IMR-90 (cell line): ENCODE data around the gene CCDC40. TPM values are rescaled to one million over a fixed set of nuclear protein-coding genes. Genes with fewer than 3 reads are reported as not detected.

Source experiments
- ATAC-seq: fragments of 200-7000 bp; cut with Tn5 transposase; 2 replicates; pipeline ENCODE4 v1.9.1; 2020; ENCODE audit warnings: low read depth, mild to moderate bottlenecking, moderate library complexity
- BruUV-seq: library from RNA; stranded (reverse); fragments of 400-500 nt; replicated peaks from 2 replicates; lab custom pipeline; 2021; lab: Mats Ljungman, UMichigan
- CTCF ChIA-PET: fragments of 300-600 bp; formaldehyde crosslinking; extraction: SDS; loops from one replicate; lab custom pipeline; 2021; ENCODE audit warnings: antibody characterized with exemption; lab: Yijun Ruan, JAX
- POLR2A ChIA-PET: fragments of 300-600 bp; sonication (Branson Sonifier 250); formaldehyde crosslinking; loops from one replicate; lab custom pipeline; 2022; ENCODE audit warnings: antibody characterized with exemption; ENCODE audit not compliant: unreplicated experiment; lab: Charles Lee
- DNase-seq: peaks from one replicate; pipeline ENCODE4 v3.0.0; 2013
- H2AFZ ChIP-seq: replicated peaks from 2 replicates; pipeline ENCODE3; 2013; ENCODE audit warnings: low read length, mild to moderate bottlenecking; ENCODE audit not compliant: poor library complexity
- H2AK5ac ChIP-seq: 2 replicates; pipeline ENCODE4 v1.6.1; 2013; ENCODE audit warnings: low read depth, low read length, inconsistent platforms
- H2AK9ac ChIP-seq: replicated peaks from 2 replicates; pipeline ENCODE3; 2013; ENCODE audit warnings: mild to moderate bottlenecking, low read depth, low read length, moderate library complexity; ENCODE audit not compliant: poor library complexity
- H2BK120ac ChIP-seq: 2 replicates; pipeline ENCODE4 v1.6.1; 2013; ENCODE audit warnings: low read depth, low read length, inconsistent platforms
- H2BK15ac ChIP-seq: 3 replicates; pipeline ENCODE4 v1.6.1; 2013; ENCODE audit warnings: low read depth, low read length, inconsistent platforms
- H2BK20ac ChIP-seq: 2 replicates; pipeline ENCODE4 v1.6.1; 2013; ENCODE audit warnings: low read depth, mild to moderate bottlenecking, inconsistent platforms, low read length, moderate library complexity
- H2BK5ac ChIP-seq: 2 replicates; pipeline ENCODE4 v1.6.1; 2013; ENCODE audit warnings: mild to moderate bottlenecking, low read depth, low read length, inconsistent platforms; ENCODE audit not compliant: poor library complexity, severe bottlenecking
- H3K14ac ChIP-seq: replicated peaks from 2 replicates; pipeline ENCODE4 v1.6.1; 2013; ENCODE audit warnings: low read depth, low read length, inconsistent platforms
- H3K18ac ChIP-seq: 2 replicates; pipeline ENCODE4 v1.6.1; 2013; ENCODE audit warnings: low read depth, low read length, control low read depth
- H3K23ac ChIP-seq: 2 replicates; pipeline ENCODE4 v1.6.1; 2013; ENCODE audit warnings: low read depth, low read length, inconsistent platforms
- H3K27ac ChIP-seq: 2 replicates; pipeline ENCODE4 v1.5.1; 2013; ENCODE audit warnings: mild to moderate bottlenecking, control low read depth, low read length; ENCODE audit not compliant: insufficient read depth
- H3K27me3 ChIP-seq: 2 replicates; pipeline ENCODE4 v1.6.1; 2013; ENCODE audit warnings: low read length; ENCODE audit not compliant: control insufficient read depth, insufficient read depth
- H3K36me3 ChIP-seq: 2 replicates; pipeline ENCODE4 v1.6.1; 2013; ENCODE audit warnings: low read length, mixed read lengths; ENCODE audit not compliant: control insufficient read depth, insufficient read depth
- H3K4ac ChIP-seq: 2 replicates; pipeline ENCODE4 v1.6.1; 2013; ENCODE audit warnings: low read depth, low read length, inconsistent platforms
- H3K4me1 ChIP-seq: 2 replicates; pipeline ENCODE4 v1.6.1; 2013; ENCODE audit warnings: low read length, mixed read lengths; ENCODE audit not compliant: control insufficient read depth, insufficient read depth
- H3K4me2 ChIP-seq: 2 replicates; pipeline ENCODE4 v1.6.1; 2013; ENCODE audit warnings: low read depth, mild to moderate bottlenecking, control low read depth, low read length, moderate library complexity
- H3K4me3 ChIP-seq: 2 replicates; pipeline ENCODE4 v1.5.1; 2013; ENCODE audit warnings: low read depth, mild to moderate bottlenecking, control low read depth, low read length, moderate library complexity; ENCODE audit not compliant: insufficient read depth
- H3K56ac ChIP-seq: 2 replicates; pipeline ENCODE4 v1.6.1; 2013; ENCODE audit warnings: low read length, inconsistent platforms; ENCODE audit not compliant: insufficient read depth; ENCODE audit errors: extremely low read depth
- H3K79me1 ChIP-seq, 2 experiments: 2 replicates each; pipeline ENCODE4 v1.6.1; 2013; ENCODE audit warnings: low read length in 2 of 2, inconsistent platforms in 1 of 2, low read depth in 1 of 2
- H3K9ac ChIP-seq: 2 replicates; pipeline ENCODE4 v1.6.1; 2013; ENCODE audit warnings: low read depth, low read length, control low read depth
- H3K9me1 ChIP-seq: 2 replicates; pipeline ENCODE4 v1.6.1; 2013; ENCODE audit warnings: low read length, inconsistent platforms; ENCODE audit not compliant: insufficient read depth
- H3K9me3 ChIP-seq: 2 replicates; pipeline ENCODE4 v1.6.1; 2013; ENCODE audit warnings: low read length; ENCODE audit not compliant: control insufficient read depth, insufficient read depth
- H4K20me1 ChIP-seq: 2 replicates; pipeline ENCODE4 v1.6.1; 2013; ENCODE audit warnings: low read length, inconsistent platforms; ENCODE audit not compliant: insufficient read depth
- H4K5ac ChIP-seq: 2 replicates; pipeline ENCODE4 v1.6.1; 2013; ENCODE audit warnings: mild to moderate bottlenecking, low read depth, low read length, control low read depth
- H4K8ac ChIP-seq, 2 experiments: 2 replicates each; pipeline ENCODE4 v1.6.1; 2013; ENCODE audit warnings: low read depth in 2 of 2, low read length in 2 of 2, control low read depth in 1 of 2, inconsistent platforms in 1 of 2
- H4K91ac ChIP-seq: 2 replicates; pipeline ENCODE4 v1.6.1; 2013; ENCODE audit warnings: low read depth, low read length, inconsistent platforms; ENCODE audit not compliant: insufficient read depth
- BHLHE40 ChIP-seq: fragments of 150-350 bp; IDR thresholded peaks from 2 replicates; pipeline ENCODE4 v1.6.1; 2016; ENCODE audit warnings: mild to moderate bottlenecking, low read depth, low read length
- CEBPB ChIP-seq: IDR thresholded peaks from 2 replicates; pipeline ENCODE4 v1.6.1; 2012; ENCODE audit warnings: low read depth, low read length, improper control_type of control experiment
- MAFK ChIP-seq: IDR thresholded peaks from 2 replicates; pipeline ENCODE4 v1.6.1; 2012; ENCODE audit warnings: low read depth, low read length, improper control_type of control experiment
- POLR2A ChIP-seq: IDR thresholded peaks from 2 replicates; pipeline ENCODE4 v1.6.1; 2012; ENCODE audit warnings: mild to moderate bottlenecking, low read depth, low read length
- RAD21 ChIP-seq: IDR thresholded peaks from 2 replicates; pipeline ENCODE4 v1.6.1; 2012; ENCODE audit warnings: low read length, improper control_type of control experiment
- SMC3 ChIP-seq: fragments of 150-350 bp; IDR thresholded peaks from 2 replicates; pipeline ENCODE4 v1.6.1; 2016; ENCODE audit warnings: low read depth, mild to moderate bottlenecking, antibody characterized with exemption, low read length, moderate library complexity
- WGBS, 2 experiments: methylation state at CpG; one replicate each; pipeline versions ENCODE4 v1.1.5 to v1.1.7; 2013; ENCODE audit warnings: missing lambda C conversion rate in 2 of 2; ENCODE audit not compliant: insufficient read length in 1 of 2; ENCODE audit errors: extremely low coverage in 2 of 2; 5-methylcytosine and 5-hydroxymethylcytosine counted together
- dilution Hi-C: fragments of 300-500 bp; cut with HindIII; formaldehyde crosslinking; loops from one replicate; pipeline ENCODE4 v1.14.3; 2018; ENCODE audit warnings: low sequenced_read_pairs; ENCODE audit not compliant: unreplicated experiment
- in situ Hi-C: fragments of 300-500 bp; cut with MboI; formaldehyde crosslinking; loops from 3 replicates; pipeline ENCODE4 v1.14.3; 2019; ENCODE audit warnings: low sequenced_read_pairs, inconsistent platforms, mixed read lengths
- intact Hi-C: fragments of 100-400 bp; cut with micrococcal nuclease; formaldehyde crosslinking; loops from 2 replicates; pipeline ENCODE4 v1.10.0; 2022
- polyA plus RNA-seq, 3 experiments: library from polyadenylated mRNA; depleted of rRNA; stranded (reverse); fragments of >200 nt; gene quantifications; 2 replicates each; pipeline ENCODE4 v1.2.3, GENCODE V29; 2012; ENCODE audit warnings: low replicate concordance in 1 of 3
- total RNA-seq: library from RNA; depleted of rRNA; stranded (reverse); fragments of >200 nt; gene quantifications from 2 replicates; pipeline ENCODE4 v1.2.3, GENCODE V29; 2012
- TF ChIP-seq, protein P1 (sequence below): fragments of 150-350 bp; IDR thresholded peaks from 2 replicates; pipeline ENCODE4 v1.6.1; 2017; ENCODE audit warnings: mild to moderate bottlenecking, antibody characterized with exemption, low read length, low read depth

The CCDC40 gene
- total and polyA plus RNA-seq, 2 of the 4 experiments (the other 2 are of a cell fraction), result 0.90 to 4.7 TPM

DNA sequence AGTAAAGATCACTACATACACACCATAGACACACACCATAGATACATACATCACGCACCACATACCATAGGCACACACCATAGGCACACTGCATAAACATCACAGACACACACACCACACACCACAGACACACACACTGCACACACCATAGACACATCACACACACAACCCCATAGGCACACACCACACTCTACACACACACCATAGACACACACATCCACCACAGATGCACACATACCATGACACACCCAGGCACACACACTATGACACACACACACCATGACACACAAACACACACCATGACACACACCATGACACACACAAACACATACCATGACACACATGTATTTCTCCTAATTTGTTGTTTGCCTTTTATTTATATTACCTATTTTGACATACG is 14.8 kb upstream of the CCDC40 start:
- Histone ChIP-seq H3K4ac (no peak overlapping the region), H2BK20ac (no peak overlapping the region), H4K5ac (no peak overlapping the region), H2AK9ac (no peak overlapping the region), H4K91ac (no peak overlapping the region), H3K4me1 (peaks cover 7% of the 10 kb centered on the region; the same call in 1 of the 2 replicates), H2BK15ac (no peak overlapping the region), H3K9me1 (peaks cover 19% of the 10 kb centered on the region), H4K20me1 (peaks cover 46% of the 10 kb centered on the region), H3K27ac (no peak overlapping the region), H3K9me3 (no peaks in the 10 kb centered on the region), H4K8ac (no peak overlapping the region), H3K14ac (no peak overlapping the region), H3K4me3 (no peak overlapping the region), H2BK5ac (peak overlapping the region; percentile 21), H3K27me3 (no peaks in the 10 kb centered on the region), H2BK120ac (no peak overlapping the region), H3K4me2 (no peak overlapping the region), H3K23ac (peak overlapping the region; percentile 59; the same call in 1 of the 2 replicates), H2AFZ (no peak overlapping the region), H3K36me3 (no peaks in the 10 kb centered on the region), H2AK5ac (no peak overlapping the region), H3K56ac (no peak overlapping the region), H3K79me1 (peaks cover 21 to 49% of the 10 kb centered on the region in 2 experiments), H3K9ac (no peak overlapping the region), H3K18ac (no peak overlapping the region)
- no peak for TF ChIP-seq MAFK
- TF ChIP-seq CEBPB, result no peak
- TF ChIP-seq POLR2A, result no peak
- no peak for TF ChIP-seq RAD21
- no peak for TF ChIP-seq BHLHE40
- TF ChIP-seq SMC3, result no peak
- TF ChIP-seq, protein P1, sequence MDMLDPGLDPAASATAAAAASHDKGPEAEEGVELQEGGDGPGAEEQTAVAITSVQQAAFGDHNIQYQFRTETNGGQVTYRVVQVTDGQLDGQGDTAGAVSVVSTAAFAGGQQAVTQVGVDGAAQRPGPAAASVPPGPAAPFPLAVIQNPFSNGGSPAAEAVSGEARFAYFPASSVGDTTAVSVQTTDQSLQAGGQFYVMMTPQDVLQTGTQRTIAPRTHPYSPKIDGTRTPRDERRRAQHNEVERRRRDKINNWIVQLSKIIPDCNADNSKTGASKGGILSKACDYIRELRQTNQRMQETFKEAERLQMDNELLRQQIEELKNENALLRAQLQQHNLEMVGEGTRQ, result no peak
- POLR2A ChIA-PET, result no interaction called here
- ATAC-seq, result no peak
- dilution Hi-C loops, result no loop called here
- no TSS peak for BruUV-seq
- in situ Hi-C loops, result no loop called here
- 100% methylated on average over 1 of the region's 2 CpGs; no CpG with 5 or more reads in 1 of the 2 experiments for WGBS, 2 experiments
- CTCF ChIA-PET, result no interaction called here
- intact Hi-C loops, result no loop called here
- DNase-seq, result no peak
